Keratinocyte (primary cell): ENCODE results near the gene BTNL8. TPM values are rescaled to one million over a fixed set of nuclear protein-coding genes. Genes with fewer than 3 reads are reported as not detected.

Experiments
- DNase-seq: peaks from one replicate; pipeline ENCODE4 v3.0.0-alpha.2; 2011; ENCODE audit warnings: low read depth, missing footprints, low spot score
- FAIRE-seq: peaks from 2 replicates; lab custom pipeline; 2011; peaks lifted over from hg19 to GRCh38; lab: Jason Lieb, UNC
- H2AFZ ChIP-seq: 2 replicates; pipeline ENCODE4 v1.6.0; 2012; ENCODE audit warnings: low read length, control low read depth, inconsistent platforms; ENCODE audit not compliant: control insufficient read depth
- H3K27ac ChIP-seq: 2 replicates; pipeline ENCODE4 v1.5.1; 2011; ENCODE audit warnings: low read length; ENCODE audit not compliant: control insufficient read depth, insufficient read depth
- H3K27me3 ChIP-seq: 3 replicates; pipeline ENCODE4 v1.6.0; 2011; ENCODE audit warnings: low read length; ENCODE audit not compliant: control insufficient read depth, insufficient read depth; ENCODE audit errors: extremely low read depth
- H3K36me3 ChIP-seq, 2 experiments: 2 replicates in 1 of 2; 3 replicates in 1 of 2; pipeline ENCODE4 v1.5.1; 2011; ENCODE audit warnings: low read length in 2 of 2, mild to moderate bottlenecking in 1 of 2; ENCODE audit not compliant: control insufficient read depth in 2 of 2, insufficient read depth in 2 of 2; ENCODE audit errors: extremely low read depth in 1 of 2
- H3K4me1 ChIP-seq: 3 replicates; pipeline ENCODE4 v1.5.1; 2011; ENCODE audit warnings: low read length; ENCODE audit not compliant: control insufficient read depth, insufficient read depth; ENCODE audit errors: extremely low read depth
- H3K4me2 ChIP-seq: 3 replicates; pipeline ENCODE4 v1.6.0; 2011; ENCODE audit warnings: low read depth, low read length; ENCODE audit not compliant: control insufficient read depth, insufficient read depth; ENCODE audit errors: extremely low read depth
- H3K4me3 ChIP-seq, 3 experiments: fragments of 200-600 bp in 1 of 3; sonication (generic) in 1 of 3; 2 replicates in 2 of 3; 3 replicates in 1 of 3; pipeline ENCODE4 v1.5.1; 2011 to 2016; ENCODE audit warnings: low read length in 3 of 3, mild to moderate bottlenecking in 3 of 3, control low read depth in 2 of 3, inconsistent platforms in 1 of 3, low read depth in 1 of 3, mixed read lengths in 1 of 3, mixed run types in 1 of 3, moderate library complexity in 1 of 3; ENCODE audit not compliant: control insufficient read depth in 2 of 3, insufficient read depth in 2 of 3; ENCODE audit errors: extremely low read depth in 1 of 3
- H3K79me2 ChIP-seq: 2 replicates; pipeline ENCODE4 v1.6.0; 2012; ENCODE audit warnings: low read length; ENCODE audit not compliant: control insufficient read depth, insufficient read depth
- H3K9ac ChIP-seq: 3 replicates; pipeline ENCODE4 v1.6.0; 2011; ENCODE audit warnings: low read length; ENCODE audit not compliant: control insufficient read depth, insufficient read depth; ENCODE audit errors: extremely low read depth
- H3K9me1 ChIP-seq: 3 replicates; pipeline ENCODE4 v1.6.0; 2011; ENCODE audit warnings: low read length; ENCODE audit not compliant: control insufficient read depth, insufficient read depth; ENCODE audit errors: extremely low read depth
- H3K9me3 ChIP-seq: 2 replicates; pipeline ENCODE4 v1.5.1; 2012; ENCODE audit warnings: low read depth, low read length; ENCODE audit not compliant: control insufficient read depth
- H4K20me1 ChIP-seq: 3 replicates; pipeline ENCODE4 v1.6.0; 2011; ENCODE audit warnings: low read length; ENCODE audit not compliant: control insufficient read depth, insufficient read depth; ENCODE audit errors: extremely low read depth
- CTCF ChIP-seq, 3 experiments: IDR thresholded peaks in 1 of 3; conservative IDR thresholded peaks in 1 of 3; optimal IDR thresholded peaks in 1 of 3; 2 replicates in 2 of 3; 3 replicates in 1 of 3; pipeline versions ENCODE3 to v1.5.1; 2011; ENCODE audit warnings: low read length in 3 of 3, mild to moderate bottlenecking in 3 of 3, moderate library complexity in 2 of 3, control low read depth in 1 of 3, inconsistent platforms in 1 of 3; ENCODE audit not compliant: insufficient read depth in 2 of 3; ENCODE audit errors: extremely low read depth in 1 of 3
- EZH2 ChIP-seq: IDR thresholded peaks from one replicate; pipeline ENCODE4 v1.6.1; 2012; ENCODE audit warnings: inconsistent platforms, mild to moderate bottlenecking, low read length, moderate library complexity
- dilution Hi-C: fragments of 300-500 bp; cut with MboI; formaldehyde crosslinking; loops from one replicate; pipeline ENCODE4 v1.7.0; 2020; ENCODE audit warnings: low sequenced_read_pairs; ENCODE audit not compliant: extremely low pct_ligation_motif_present
- polyA plus RNA-seq, 5 experiments: library from polyadenylated mRNA; depleted of rRNA in 3 of 5; stranded (reverse) in 3 of 5; stranded (forward) in 1 of 5; unstranded in 1 of 5; fragments of >200 nt; gene quantifications; 1 replicate in 1 of 5; 2 replicates in 3 of 5; 3 replicates in 1 of 5; pipeline versions ENCODE4 v1.2.1 to v1.2.3, GENCODE V29; 2011 to 2012; ENCODE audit warnings: missing spikeins in 2 of 5, low read depth in 1 of 5, low replicate concordance in 1 of 5

The BTNL8 gene
- polyA plus RNA-seq, 1 donor (not counting 4 experiments of a cell fraction or from before 2014, with no cell fraction given): not detected

- Histone ChIP-seq H3K4me2 (no peak within 1 kb of the TSS), H3K9me1 (no peaks in the 10 kb centered on the region), H3K27me3 (no peaks in the 10 kb centered on the region), H3K4me3 (no peak within 1 kb of the TSS), H3K79me2 (no peaks in the 10 kb centered on the region), H3K4me1 (no peaks in the 10 kb centered on the region), H3K27ac (no peak within 1 kb of the TSS), H3K9me3 (no peaks in the 10 kb centered on the region), H4K20me1 (no peaks in the 10 kb centered on the region), H2AFZ (no peak within 1 kb of the TSS), H3K9ac (no peak within 1 kb of the TSS), H3K36me3 (no peaks in the 10 kb centered on the region)
- no peak for FAIRE-seq
- TF ChIP-seq CTCF (optimal IDR thresholded peaks at IDR 0.05 in 1 of 3, IDR thresholded peaks at IDR 0.05 in 1 of 3, conservative IDR thresholded peaks at IDR 0.05 in 1 of 3; ENCODE audit: extremely low read depth in 1 of 3, insufficient read depth in 2 of 3, low read length in 3 of 3) (no peak), EZH2 (no peak)
- dilution Hi-C loops: no loop called here
- DNase-seq: no peak
Measured at GRCh38 chr5:180988592-180988991, 89.6 kb downstream of the BTNL8 start, which contains the start of gene BTNL3. Gene BTNL3, plus strand, starts transcription at chr5:180988846. Its CDS starts 183 bp downstream, at chr5:180989029.

- FAIRE-seq (no peak), DNase-seq (no peak)
- Histone ChIP-seq H3K4me3 (no peak overlapping the region), H3K4me2 (no peak overlapping the region), H3K9ac (no peak overlapping the region), H3K9me1 (no peaks in the 10 kb centered on the region), H3K27me3 (no peaks in the 10 kb centered on the region), H3K9me3 (no peaks in the 10 kb centered on the region), H4K20me1 (no peaks in the 10 kb centered on the region), H3K4me1 (no peaks in the 10 kb centered on the region), H3K36me3 (no peaks in the 10 kb centered on the region), H3K27ac (no peak overlapping the region), H3K79me2 (no peaks in the 10 kb centered on the region), H2AFZ (no peak overlapping the region)
- TF ChIP-seq CTCF (optimal IDR thresholded peaks at IDR 0.05 in 1 of 3, IDR thresholded peaks at IDR 0.05 in 1 of 3, conservative IDR thresholded peaks at IDR 0.05 in 1 of 3; ENCODE audit: extremely low read depth in 1 of 3, insufficient read depth in 2 of 3, low read length in 3 of 3): no peak
- TF ChIP-seq EZH2: no peak
- dilution Hi-C loops: no loop called here
Measured at GRCh38 chr5:180990086-180990881, 91.3 kb downstream of the BTNL8 start.
